HPDE6-E6E7 (cell line): ENCODE data around the gene ACCSL.

Source experiments
- DNase-seq: peaks from one replicate; pipeline ENCODE4 v3.0.0; 2011; ENCODE audit warnings: missing footprints; ENCODE audit errors: extremely low spot score

ACCSL gene

GRCh38 chr11:44096360-44097185 lies 48.8 kb downstream of the ACCSL start:
- peak; percentile 46 for DNase-seq

- DNase-seq: peak; percentile 54
Measured at GRCh38 chr11:44097821-44098220, 50.0 kb downstream of the ACCSL start.

- no peak for DNase-seq
Measured at GRCh38 chr11:44101098-44101497, 53.3 kb downstream of the ACCSL start.

- no peak for DNase-seq
Measured at GRCh38 chr11:44104481-44105294, 56.9 kb downstream of the ACCSL start.

GRCh38 chr11:44108260-44108659 lies 60.5 kb downstream of the ACCSL start:
- DNase-seq: no peak
